Inferior parietal cortex (tissue), 1 donor: ENCODE data around the gene DLGAP1.

Experiments
- DNase-seq: peaks from one replicate; pipeline ENCODE4 v3.0.0-alpha.2; 2016; ENCODE audit errors: extremely low spot score

The DLGAP1 gene

GRCh38 chr18:3995476-3996102 lies 459.5 kb downstream of the DLGAP1 start:
- peak; percentile 87 for DNase-seq

GRCh38 chr18:3993941-3994687 lies 461.0 kb downstream of the DLGAP1 start:
- peak; percentile 12 for DNase-seq

- peak; percentile 13 for DNase-seq
These were observed 469.4 kb downstream of the DLGAP1 start for GRCh38 chr18:3985664-3986063.

GRCh38 chr18:3985020-3985419 lies 470.1 kb downstream of the DLGAP1 start:
- DNase-seq = no peak

- DNase-seq = no peak
These were observed 470.8 kb downstream of the DLGAP1 start for GRCh38 chr18:3984163-3984757.

- no peak for DNase-seq
These were observed 471.6 kb downstream of the DLGAP1 start for GRCh38 chr18:3983351-3983969.

GRCh38 chr18:3982541-3982940 lies 472.6 kb downstream of the DLGAP1 start:
- DNase-seq = no peak

- no peak for DNase-seq
These were observed 476.1 kb downstream of the DLGAP1 start for GRCh38 chr18:3979024-3979423.

GRCh38 chr18:3973191-3973850 lies 481.8 kb downstream of the DLGAP1 start:
- no peak for DNase-seq

GRCh38 chr18:3972291-3972930 lies 482.7 kb downstream of the DLGAP1 start:
- no peak for DNase-seq

GRCh38 chr18:3970929-3971328 lies 484.2 kb downstream of the DLGAP1 start:
- no peak for DNase-seq

GRCh38 chr18:3967359-3968180 lies 487.5 kb downstream of the DLGAP1 start:
- DNase-seq = no peak

- no peak for DNase-seq
These were observed 488.3 kb downstream of the DLGAP1 start for GRCh38 chr18:3966642-3967358.

GRCh38 chr18:3966246-3966641 lies 488.9 kb downstream of the DLGAP1 start:
- no peak for DNase-seq

- no peak for DNase-seq
These were observed 494.1 kb downstream of the DLGAP1 start for GRCh38 chr18:3960977-3961376.

GRCh38 chr18:3960142-3960541 lies 495.0 kb downstream of the DLGAP1 start:
- DNase-seq = no peak

- DNase-seq = no peak
These were observed 503.1 kb downstream of the DLGAP1 start for GRCh38 chr18:3952031-3952430.

- DNase-seq = no peak
These were observed 504.3 kb downstream of the DLGAP1 start for GRCh38 chr18:3950668-3951404.

- no peak for DNase-seq
These were observed 506.1 kb downstream of the DLGAP1 start for GRCh38 chr18:3948958-3949357.
